ENCODE data around the gene TM4SF18.

GRCh38 chr3:149371723-149372114 is 38.3 kb upstream of the TM4SF18 start:
- TF ChIP-seq POLR2A (IDR thresholded peaks at IDR 0.05; ENCODE audit: borderline replicate concordance, extremely low read depth, insufficient read depth, insufficient read length) = no peak
- no peak for TF ChIP-seq CTCF (IDR thresholded peaks at IDR 0.05 in 2 of 3, conservative IDR thresholded peaks at IDR 0.05 in 1 of 3; ENCODE audit: borderline replicate concordance in 1 of 3, insufficient read depth in 1 of 3, low read depth in 2 of 3, low read length in 2 of 3)
- TF ChIP-seq EZH2phosphoT487 (IDR thresholded peaks at IDR 0.05; ENCODE audit: borderline replicate concordance) = no peak
- TF ChIP-seq RAD21 (IDR thresholded peaks at IDR 0.05; ENCODE audit: low read depth) = no peak
- TF ChIP-seq EZH2 (IDR thresholded peaks at IDR 0.05) = no peak
- TF ChIP-seq ZFX (IDR thresholded peaks at IDR 0.05) = no peak
- TF ChIP-seq SRF (IDR thresholded peaks at IDR 0.05; ENCODE audit: low read depth) = no peak
- no peak for TF ChIP-seq JUND (IDR thresholded peaks at IDR 0.05)
- no peak for TF ChIP-seq ATF3 (IDR thresholded peaks at IDR 0.05)
- no peak for TF ChIP-seq REST (IDR thresholded peaks at IDR 0.05; ENCODE audit: low read depth)

All from HCT116 (cell line).